MM.1S (cell line): Measurements from ENCODE around the gene PEX14.

ENCODE experiments used
- CTCF ChIP-seq: fragments of 300-600 bp; sonication (generic); IDR thresholded peaks from 2 replicates; pipeline ENCODE4 v1.5.1; 2016; ENCODE audit warnings: antibody characterized with exemption, low read length, mixed read lengths
- EZH2 ChIP-seq: fragments of 300-600 bp; sonication (generic); optimal IDR thresholded peaks from 2 replicates; pipeline ENCODE3; 2017; ENCODE audit warnings: low read depth, mild to moderate bottlenecking, antibody characterized with exemption, low read length, mixed read lengths
- EZH2phosphoT487 ChIP-seq: fragments of 300-600 bp; sonication (generic); IDR thresholded peaks from 2 replicates; pipeline ENCODE4 v1.6.1; 2018; ENCODE audit warnings: antibody characterized with exemption, low read length

- no peak for TF ChIP-seq CTCF
- TF ChIP-seq EZH2, result no peak
- no peak for TF ChIP-seq EZH2phosphoT487
These were observed 39.9 kb downstream of the PEX14 start for GRCh38 chr1:10514490-10515235.
